Duodenal mucosa (tissue), 2 donors: ENCODE results near the gene P2RY2.
A peak's percentile ranks its signal among the peaks of the same experiment; 100 is the strongest.

Source experiments
- H3K27ac ChIP-seq: one replicate; pipeline ENCODE4 v1.7.0; 2013; ENCODE audit warnings: low read depth, low read length
- H3K27me3 ChIP-seq, 2 donors: one replicate each; pipeline ENCODE4 v1.7.0; 2013; ENCODE audit warnings: low read length in 2 of 2, control low read depth in 1 of 2; ENCODE audit not compliant: insufficient read depth in 2 of 2, control insufficient read depth in 1 of 2
- H3K36me3 ChIP-seq, 2 donors: one replicate each; pipeline ENCODE4 v1.7.0; 2013; ENCODE audit warnings: low read length in 2 of 2, control low read depth in 1 of 2; ENCODE audit not compliant: insufficient read depth in 2 of 2, control insufficient read depth in 1 of 2
- H3K4me1 ChIP-seq, 2 donors: one replicate each; pipeline ENCODE4 v1.7.0; 2013; ENCODE audit warnings: low read length in 2 of 2, control low read depth in 1 of 2; ENCODE audit not compliant: insufficient read depth in 2 of 2, control insufficient read depth in 1 of 2
- H3K4me3 ChIP-seq, 2 donors: one replicate each; pipeline ENCODE4 v1.7.0; 2013; ENCODE audit warnings: low read length in 2 of 2, low read depth in 1 of 2
- H3K9ac ChIP-seq, 2 donors: one replicate each; pipeline ENCODE4 v1.7.0; 2013; ENCODE audit warnings: low read length in 2 of 2, low read depth in 1 of 2
- H3K9me3 ChIP-seq, 2 donors: one replicate each; pipeline ENCODE4 v1.7.0; 2013; ENCODE audit warnings: low read length in 2 of 2, control low read depth in 1 of 2; ENCODE audit not compliant: control insufficient read depth in 1 of 2

Gene P2RY2

DNA sequence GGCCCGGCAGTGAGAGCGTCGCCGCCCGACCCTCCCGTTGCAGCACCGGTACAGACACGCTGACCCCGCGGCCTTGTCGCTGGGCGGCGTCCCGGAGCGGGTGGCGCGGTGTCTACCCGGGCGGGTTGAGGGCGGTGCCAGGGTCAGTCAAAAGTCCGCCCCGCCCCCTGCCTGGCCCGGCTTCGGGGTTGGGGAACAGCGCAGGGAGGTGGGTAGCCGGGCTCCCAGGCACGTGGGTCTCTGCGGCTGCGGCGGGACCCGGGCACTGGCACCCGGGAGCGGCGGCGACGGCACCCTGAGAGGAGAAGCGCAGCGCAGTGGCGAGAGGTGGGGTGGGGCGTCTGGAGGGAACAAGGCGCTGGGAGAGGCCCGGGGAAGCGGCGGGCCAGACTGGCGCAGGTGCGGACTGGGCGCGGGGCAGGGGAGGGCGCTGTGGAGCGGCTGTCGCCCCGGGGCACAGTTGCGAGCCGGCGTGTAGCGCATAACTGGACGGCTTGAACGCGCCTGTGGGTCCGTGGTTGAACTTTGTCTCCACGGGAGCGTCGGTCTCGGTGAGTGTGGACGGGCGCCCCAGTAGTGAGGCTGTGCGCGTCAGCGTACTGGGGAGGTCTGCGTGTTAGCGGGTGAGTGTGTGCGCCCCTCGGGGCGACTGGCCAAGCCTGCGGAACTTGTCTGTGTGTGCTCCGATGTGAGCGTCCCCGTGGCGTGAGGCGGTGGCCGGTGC lies at the start of gene P2RY2:
Gene P2RY2 (plus strand): TSS at position 176 of the 724 bp plus-strand sequence. CDS start 15,879 bp downstream, outside the sequence.
- peak within 1 kb of the TSS; percentile 62 to 79 for H3K9ac ChIP-seq
- H3K9me3 ChIP-seq: no peaks in the 10 kb centered on the region
- no peaks in the 10 kb centered on the region for H3K36me3 ChIP-seq
- no peak within 1 kb of the TSS for H3K27ac ChIP-seq
- peaks cover 11 to 24% of the 10 kb centered on the region in 2 donors for H3K4me1 ChIP-seq
- H3K4me3 ChIP-seq: peak within 1 kb of the TSS; percentile 76 to 80
- peaks cover 0 to 5% of the 10 kb centered on the region in 2 donors for H3K27me3 ChIP-seq

GRCh38 chr11:73168925-73169579 lies 49.0 kb upstream of the P2RY2 start:
- Histone ChIP-seq H3K9ac (no peak overlapping the region), H3K4me3 (no peak overlapping the region), H3K27me3 (no peaks in the 10 kb centered on the region), H3K27ac (no peak overlapping the region), H3K4me1 (peaks cover 4 to 7% of the 10 kb centered on the region in 2 donors), H3K36me3 (no peaks in the 10 kb centered on the region), H3K9me3 (no peaks in the 10 kb centered on the region)

DNA sequence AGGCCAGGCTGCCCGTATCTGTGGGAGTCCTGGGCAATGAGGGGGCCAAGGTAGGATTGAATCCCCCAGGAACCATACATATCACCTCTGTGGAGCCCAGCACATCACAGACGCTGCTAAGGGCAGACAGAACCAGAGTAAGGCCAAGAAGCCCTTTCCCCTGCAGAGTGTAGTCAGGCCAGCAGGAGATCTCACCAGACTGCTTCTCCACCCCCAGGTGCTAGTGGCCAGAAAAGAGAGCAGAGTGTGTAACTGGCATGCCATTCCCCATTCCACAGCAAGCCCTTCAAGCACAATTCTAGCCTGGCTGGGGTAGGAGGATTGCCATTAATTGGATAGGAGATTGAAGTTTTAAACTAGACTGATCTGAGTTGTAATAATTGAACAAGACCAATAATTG lies 47.9 kb upstream of the P2RY2 start:
- Histone ChIP-seq H3K27me3 (no peaks in the 10 kb centered on the region), H3K4me3 (no peak overlapping the region), H3K9me3 (no peaks in the 10 kb centered on the region), H3K36me3 (no peaks in the 10 kb centered on the region), H3K27ac (no peak overlapping the region), H3K9ac (no peak overlapping the region), H3K4me1 (peaks cover 4 to 9% of the 10 kb centered on the region in 2 donors)

GRCh38 chr11:73171436-73172161 lies 46.5 kb upstream of the P2RY2 start:
- no peaks in the 10 kb centered on the region for H3K9me3 ChIP-seq
- H3K4me3 ChIP-seq: no peak overlapping the region
- H3K9ac ChIP-seq: no peak overlapping the region
- no peaks in the 10 kb centered on the region for H3K27me3 ChIP-seq
- no peaks in the 10 kb centered on the region for H3K36me3 ChIP-seq
- H3K27ac ChIP-seq: no peak overlapping the region
- H3K4me1 ChIP-seq: peaks cover 17 to 19% of the 10 kb centered on the region in 2 donors

- Histone ChIP-seq H3K27me3 (no peaks in the 10 kb centered on the region), H3K9ac (no peak overlapping the region), H3K4me1 (peaks cover 25 to 29% of the 10 kb centered on the region in 2 donors), H3K27ac (no peak overlapping the region), H3K36me3 (no peaks in the 10 kb centered on the region), H3K4me3 (no peak overlapping the region), H3K9me3 (no peaks in the 10 kb centered on the region)
Measured at GRCh38 chr11:73172992-73173656, 45.0 kb upstream of the P2RY2 start.

DNA sequence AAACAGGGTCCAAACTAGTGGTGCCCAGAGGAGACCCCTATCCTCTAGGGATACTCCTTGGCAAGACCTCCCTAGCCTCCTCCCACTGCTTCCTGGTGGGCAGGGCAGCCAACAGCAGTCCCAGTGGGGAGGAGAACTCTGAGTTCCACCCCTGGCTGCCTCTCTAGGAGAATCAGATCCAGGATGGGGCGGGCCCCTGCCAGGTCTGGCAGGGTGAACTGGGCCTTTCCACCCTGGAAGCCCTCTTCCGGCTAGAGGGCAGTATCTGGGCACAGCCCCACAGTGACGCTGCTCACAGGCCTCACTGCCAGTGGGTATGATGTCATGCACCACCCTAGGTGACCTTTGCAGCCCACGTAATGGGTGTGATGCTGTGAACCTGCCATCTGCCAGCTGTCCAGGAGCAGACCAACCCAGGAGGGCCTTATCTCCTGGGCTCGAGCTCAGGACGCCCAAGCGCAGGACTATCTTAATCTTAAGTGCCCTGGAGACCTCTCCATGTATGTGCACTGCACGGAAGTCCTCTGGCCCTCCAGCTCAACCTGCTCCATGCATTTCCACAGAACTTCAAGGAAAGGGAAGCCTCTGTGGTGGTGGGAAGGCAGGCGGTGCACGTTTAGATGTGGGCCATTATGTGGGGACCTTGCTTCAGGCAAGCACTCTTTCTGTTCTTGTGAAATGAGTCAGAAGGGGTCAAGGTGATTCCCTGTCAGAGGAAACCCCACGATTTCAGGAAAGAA lies 44.2 kb upstream of the P2RY2 start:
- no peak overlapping the region for H3K27ac ChIP-seq
- peaks cover 27 to 29% of the 10 kb centered on the region in 2 donors for H3K4me1 ChIP-seq
- no peaks in the 10 kb centered on the region for H3K36me3 ChIP-seq
- H3K9ac ChIP-seq: no peak overlapping the region
- no peaks in the 10 kb centered on the region for H3K9me3 ChIP-seq
- H3K4me3 ChIP-seq: no peak overlapping the region
- H3K27me3 ChIP-seq: no peaks in the 10 kb centered on the region

- Histone ChIP-seq H3K9me3 (no peaks in the 10 kb centered on the region), H3K4me3 (no peak overlapping the region), H3K27ac (no peak overlapping the region), H3K4me1 (peaks cover 27 to 29% of the 10 kb centered on the region in 2 donors), H3K36me3 (no peaks in the 10 kb centered on the region), H3K9ac (no peak overlapping the region), H3K27me3 (no peaks in the 10 kb centered on the region)
Measured at GRCh38 chr11:73174495-73174791, 43.6 kb upstream of the P2RY2 start.

GRCh38 chr11:73175551-73176144 lies 42.4 kb upstream of the P2RY2 start:
- no peaks in the 10 kb centered on the region for H3K36me3 ChIP-seq
- no peak overlapping the region for H3K9ac ChIP-seq
- no peak overlapping the region for H3K27ac ChIP-seq
- H3K4me3 ChIP-seq: no peak overlapping the region
- H3K9me3 ChIP-seq: no peaks in the 10 kb centered on the region
- H3K27me3 ChIP-seq: no peaks in the 10 kb centered on the region
- peaks cover 27 to 29% of the 10 kb centered on the region in 2 donors for H3K4me1 ChIP-seq

DNA sequence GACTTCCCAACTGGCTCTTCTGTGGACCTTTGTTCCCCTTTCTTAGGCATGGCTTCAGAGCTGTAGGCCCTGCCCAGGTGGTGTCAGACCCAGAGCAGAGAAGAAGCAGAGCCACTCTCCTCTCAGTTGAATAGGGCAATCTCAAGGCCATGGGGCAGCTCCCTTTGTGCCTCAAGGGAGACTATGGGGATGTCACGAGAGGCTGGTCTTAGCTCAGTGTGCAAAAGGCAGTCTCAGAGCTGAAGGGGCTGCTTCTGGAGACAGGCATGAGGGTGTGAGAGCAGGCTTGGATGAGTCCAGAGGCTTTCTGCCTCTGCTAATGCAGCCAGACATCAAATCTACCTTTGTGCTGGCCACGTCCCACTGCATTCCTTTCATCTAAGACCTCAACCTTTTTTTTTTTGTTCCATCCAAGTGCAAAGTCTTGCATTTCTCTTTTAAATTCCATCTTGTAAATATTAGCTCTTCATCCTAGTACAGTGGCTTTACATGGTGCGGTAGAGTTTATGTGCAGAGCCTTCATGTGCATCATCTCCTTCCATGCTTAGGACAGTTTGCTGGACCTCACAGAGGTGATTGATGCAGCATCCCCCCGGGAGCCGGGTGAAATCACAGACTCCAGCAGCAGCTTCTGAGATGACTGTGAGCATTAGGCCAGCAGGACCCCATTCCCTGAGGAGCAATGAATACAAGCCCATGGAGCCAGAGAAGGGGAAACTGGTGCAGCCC lies 41.8 kb upstream of the P2RY2 start:
- Histone ChIP-seq H3K27ac (no peak overlapping the region), H3K27me3 (no peaks in the 10 kb centered on the region), H3K4me1 (peaks cover 27 to 29% of the 10 kb centered on the region in 2 donors)

More for the DNA sequence above, 41.8 kb upstream of the P2RY2 start:
- no peaks in the 10 kb centered on the region for H3K36me3 ChIP-seq
- no peak overlapping the region for H3K4me3 ChIP-seq
- H3K9me3 ChIP-seq: no peaks in the 10 kb centered on the region
- no peak overlapping the region for H3K9ac ChIP-seq
